T-helper 1 cell (primary cell): ENCODE results near the gene URGCP.
"Not testable (repeated sequence)": the region's sequence is repeated elsewhere in the genome, so short reads cannot be mapped to it uniquely, and the experiment has no call there.

Source experiments
- DNase-seq, 5 donors: peaks; one replicate each; pipeline ENCODE4 v3.0.0-alpha.2; 2012 to 2020

The URGCP gene

GRCh38 chr7:43871064-43871463 lies 35.3 kb downstream of the URGCP start:
- DNase-seq = no peak

- no peak for DNase-seq
These were observed 36.1 kb downstream of the URGCP start for GRCh38 chr7:43870316-43870715.

DNA sequence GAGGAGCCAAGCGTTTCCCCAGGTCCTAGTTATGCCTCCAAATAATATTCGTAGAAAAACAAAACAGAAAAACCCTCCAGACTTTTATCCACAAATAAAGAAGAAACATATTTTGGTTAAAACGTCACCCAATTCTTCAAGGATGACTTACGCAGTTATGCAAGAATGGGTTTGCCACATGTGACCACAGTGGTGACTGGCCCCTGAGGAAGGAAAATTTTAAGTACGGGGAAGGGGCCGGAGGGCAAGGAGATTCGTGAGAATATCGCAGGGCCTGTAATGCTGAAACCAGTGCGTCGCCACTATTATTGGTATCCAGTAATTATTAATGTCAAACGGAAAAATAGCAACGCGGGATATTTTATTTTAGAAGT lies 36.5 kb downstream of the URGCP start:
- no peak for DNase-seq

- peak; percentile 93 to 96 (median 94) for DNase-seq
These were observed 37.2 kb downstream of the URGCP start, which contains the start of gene MRPS24 for GRCh38 chr7:43869006-43869866. Gene MRPS24 (minus strand): TSS chr7:43869517. CDS start chr7:43869495, 22 bp downstream.

DNA sequence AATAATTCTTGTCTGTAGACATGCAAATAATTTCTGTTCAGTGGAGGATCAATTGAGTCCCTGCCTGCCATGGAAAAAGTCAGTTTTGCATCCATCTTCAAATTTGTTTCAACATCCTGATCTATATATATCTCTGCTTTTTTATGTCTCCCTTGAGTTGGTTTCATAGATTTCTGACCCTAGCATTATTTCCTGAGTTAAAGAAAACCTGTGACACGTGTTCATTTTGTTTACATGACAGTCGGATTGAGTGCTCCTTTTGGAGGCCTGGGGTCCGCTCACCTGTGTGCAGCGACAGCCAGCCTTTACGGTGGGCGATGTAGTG lies 37.8 kb downstream of the URGCP start:
- DNase-seq = no peak

DNA sequence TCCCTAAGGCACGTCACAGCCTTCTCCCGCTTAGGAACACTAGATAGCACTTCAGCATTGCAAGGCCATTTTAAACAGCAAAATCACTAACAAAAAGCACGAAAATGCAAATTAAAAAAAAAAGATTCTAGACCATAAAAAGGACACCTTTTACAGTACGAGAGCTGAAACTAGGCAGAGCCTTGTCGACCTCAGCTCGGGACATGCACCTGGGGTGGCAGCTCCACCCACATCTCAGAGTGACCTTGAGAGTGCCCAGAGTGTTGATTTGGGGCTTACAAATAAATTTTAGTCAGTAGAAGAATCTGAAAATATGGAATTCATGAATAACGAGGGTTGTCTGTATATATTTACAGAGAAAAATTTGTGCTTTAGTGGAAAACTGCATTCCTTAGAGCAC lies 38.2 kb downstream of the URGCP start:
- DNase-seq = no peak

DNA sequence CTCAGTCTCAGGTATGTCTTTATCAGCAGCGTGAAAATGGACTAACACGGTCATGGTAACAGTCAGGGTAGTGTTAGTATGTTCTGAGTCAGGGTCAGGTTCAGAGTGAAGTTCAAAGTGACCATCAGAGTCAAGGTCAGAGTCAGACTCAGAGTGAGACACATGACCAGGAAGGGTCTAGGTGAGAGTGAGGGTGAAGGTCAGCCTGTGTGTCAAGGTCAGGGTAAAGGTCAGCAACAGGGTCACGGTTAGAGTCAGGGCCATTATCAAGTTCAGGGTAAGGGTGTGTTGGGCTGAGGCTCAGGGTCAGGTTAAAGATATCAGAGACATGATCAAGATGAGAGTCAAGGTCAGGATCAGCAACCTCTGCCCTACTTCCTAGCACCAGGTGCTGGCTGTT lies 41.1 kb downstream of the URGCP start:
- DNase-seq = no peak

DNA sequence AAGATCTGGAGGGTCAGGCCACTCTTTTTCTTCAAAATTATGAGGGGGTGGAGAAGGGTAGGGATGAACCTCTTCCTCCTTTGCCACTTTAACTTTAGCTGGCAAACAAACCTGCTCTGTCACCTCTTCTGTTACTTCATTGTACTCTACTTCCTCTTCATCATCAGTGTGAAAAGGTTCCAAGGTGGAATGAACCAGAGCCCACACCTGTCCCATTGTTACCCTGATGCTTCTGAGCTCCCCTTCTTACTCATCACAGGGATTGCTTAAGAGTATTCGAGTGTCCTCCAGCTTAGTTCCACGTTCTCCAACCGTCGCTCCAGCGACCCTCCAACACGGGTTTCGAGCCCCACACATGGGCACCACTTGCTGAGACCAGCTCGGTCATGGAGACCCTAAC lies 42.3 kb downstream of the URGCP start:
- DNase-seq = no peak

- no peak for DNase-seq
These were observed 49.4 kb downstream of the URGCP start for GRCh38 chr7:43856996-43857395.

GRCh38 chr7:43856316-43856715 lies 50.1 kb downstream of the URGCP start:
- DNase-seq = no peak

GRCh38 chr7:43855176-43855575 lies 51.2 kb downstream of the URGCP start:
- no peak for DNase-seq

- no peak for DNase-seq
These were observed 54.6 kb downstream of the URGCP start for GRCh38 chr7:43851805-43852204.

- no peak for DNase-seq
These were observed 55.9 kb downstream of the URGCP start for GRCh38 chr7:43850348-43851116.

DNA sequence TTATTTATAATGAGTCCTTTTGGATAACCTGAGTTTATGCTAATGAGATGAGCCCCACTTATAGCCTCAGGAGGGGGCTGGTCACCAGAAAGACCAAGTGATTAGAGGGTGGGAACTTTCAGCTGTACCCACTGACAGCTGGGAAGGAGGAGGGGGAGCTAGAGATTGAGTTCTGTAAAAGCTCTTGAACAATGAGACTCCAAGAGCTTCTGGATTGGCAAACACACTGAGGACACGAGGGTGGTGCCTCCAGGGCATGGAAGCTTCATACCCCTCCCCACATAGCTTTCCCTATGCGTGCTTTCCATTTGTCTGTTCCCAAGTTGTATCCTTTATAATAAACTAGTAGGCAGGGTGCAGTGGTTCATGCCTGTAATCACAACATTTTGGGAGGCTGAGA lies 57.3 kb downstream of the URGCP start:
- no peak for DNase-seq

DNA sequence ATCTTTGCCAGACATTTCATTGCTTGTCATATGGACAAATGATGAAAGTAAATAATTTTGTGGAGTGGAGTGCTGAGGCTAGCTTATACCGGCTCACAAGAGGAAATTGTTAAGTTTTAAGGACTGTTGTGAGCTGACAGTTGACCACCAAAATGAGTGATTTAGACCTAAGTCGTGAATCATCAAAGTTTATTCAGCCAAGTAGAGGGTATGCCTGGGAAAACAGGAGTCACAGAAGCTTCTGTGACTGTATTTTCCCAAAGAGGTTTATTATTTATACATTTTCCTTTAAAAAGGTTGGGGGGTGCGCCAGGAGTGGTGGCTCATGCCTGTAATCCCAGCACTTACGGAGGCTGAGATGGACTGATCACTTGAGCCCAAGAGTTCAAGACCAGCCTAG lies 58.9 kb downstream of the URGCP start:
- DNase-seq = no peak

GRCh38 chr7:43844662-43845061 lies 61.7 kb downstream of the URGCP start:
- no peak for DNase-seq

DNA sequence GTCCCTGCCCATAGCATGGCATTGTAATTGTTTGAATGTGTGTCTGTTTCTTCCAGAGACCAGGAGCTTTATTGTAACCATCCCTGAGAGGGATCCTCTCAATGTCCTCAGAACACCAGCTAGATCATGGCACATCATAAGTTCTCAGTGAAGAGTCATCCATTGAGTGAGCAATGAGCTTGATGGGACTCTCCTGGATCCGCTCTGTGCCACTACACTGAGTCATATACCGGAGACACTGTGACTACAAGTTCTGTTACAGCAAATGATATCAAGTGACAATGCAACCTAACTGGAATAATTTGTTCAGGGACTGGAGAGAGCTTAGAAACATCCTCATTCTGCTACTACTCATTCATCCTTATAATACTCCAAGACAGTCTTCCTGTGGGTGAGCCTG lies 62.1 kb downstream of the URGCP start:
- no peak for DNase-seq

- no peak for DNase-seq
These were observed 63.1 kb downstream of the URGCP start for GRCh38 chr7:43843296-43843695.

- DNase-seq = no peak
These were observed 68.2 kb downstream of the URGCP start for GRCh38 chr7:43838201-43838658.

GRCh38 chr7:43834463-43835251 lies 71.7 kb downstream of the URGCP start:
- peak in 3 of 5 donors; percentile 13 to 76 (median 16) for DNase-seq

- not testable (repeated sequence) for DNase-seq
These were observed 75.5 kb downstream of the URGCP start for GRCh38 chr7:43830917-43831316.
